ENCODE results near the gene KCTD21.
"Not testable (repeated sequence)": the region's sequence is repeated elsewhere in the genome, so short reads cannot be mapped to it uniquely, and the experiment has no call there.

Gene KCTD21

DNA sequence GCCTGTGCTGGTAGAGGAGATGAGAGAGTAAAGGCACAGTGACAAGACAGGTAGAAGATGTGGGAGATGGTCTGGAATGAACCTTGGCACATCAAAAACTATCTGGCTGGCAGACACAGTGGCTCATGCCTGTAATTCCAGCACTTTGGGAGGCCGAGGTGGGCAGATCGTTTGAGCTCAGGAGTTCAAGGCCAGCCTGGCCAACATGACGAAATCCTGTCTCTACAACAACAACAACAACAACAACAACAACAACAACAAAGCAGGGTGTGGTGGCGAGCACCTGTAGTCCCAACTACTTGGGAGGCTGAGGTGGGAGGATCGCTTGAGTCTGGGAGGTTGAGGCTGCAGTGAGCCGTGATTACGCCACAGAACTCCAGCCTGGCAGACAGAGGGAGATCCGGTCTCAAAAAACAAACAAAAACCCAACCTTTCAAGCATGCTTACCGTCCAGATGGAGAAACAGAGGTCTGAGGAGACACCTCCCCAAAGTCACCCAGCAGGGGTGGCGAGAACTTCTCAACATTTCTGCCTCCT is 11.8 kb downstream of the KCTD21 start:
- Histone ChIP-seq H3K27ac (ENCODE audit: insufficient read depth, low read depth, low read length, poor library complexity, severe bottlenecking) (no peak overlapping the region), H3K9me3 (ENCODE audit: control insufficient read depth, low read length) (no peaks in the 10 kb centered on the region), H3K27me3 (ENCODE audit: control insufficient read depth, insufficient read depth, low read length, poor library complexity, severe bottlenecking) (no peaks in the 10 kb centered on the region), H3K36me3 (ENCODE audit: control insufficient read depth, insufficient read depth, low read length) (no peaks in the 10 kb centered on the region), H3K4me3 (ENCODE audit: insufficient read depth, low read depth, low read length) (no peak overlapping the region), H3K4me1 (ENCODE audit: control insufficient read depth, insufficient read depth, low read length) (no peaks in the 10 kb centered on the region)
- WGBS, 2 experiments, result 90 to 93% methylated on average over 10 of the region's 10 CpGs

DNA sequence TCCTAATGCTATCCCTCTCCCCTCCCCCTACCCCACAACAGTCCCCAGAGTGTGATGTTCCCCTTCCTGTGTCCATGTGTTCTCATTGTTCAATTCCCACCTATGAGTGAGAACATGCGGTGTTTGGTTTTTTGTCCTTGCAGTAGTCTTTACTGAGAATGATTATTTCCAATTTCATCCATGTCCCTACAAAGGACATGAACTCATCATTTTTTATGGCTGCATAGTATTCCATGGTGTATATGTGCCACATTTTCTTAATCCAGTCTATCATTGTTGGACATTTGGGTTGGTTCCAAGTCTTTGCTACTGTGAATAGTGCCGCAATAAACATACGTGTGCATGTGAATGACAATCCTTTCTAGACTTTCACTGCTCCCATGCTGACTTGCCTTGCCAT is 12.6 kb downstream of the KCTD21 start:
- not testable (repeated sequence) for H3K4me3 ChIP-seq (ENCODE audit: insufficient read depth, low read depth, low read length); H3K27ac ChIP-seq (ENCODE audit: insufficient read depth, low read depth, low read length, poor library complexity, severe bottlenecking); H3K9me3 ChIP-seq (ENCODE audit: control insufficient read depth, low read length); H3K4me1 ChIP-seq (ENCODE audit: control insufficient read depth, insufficient read depth, low read length); H3K36me3 ChIP-seq (ENCODE audit: control insufficient read depth, insufficient read depth, low read length); H3K27me3 ChIP-seq (ENCODE audit: control insufficient read depth, insufficient read depth, low read length, poor library complexity, severe bottlenecking)
- 90 to 95% methylated on average over 2 to 3 of the region's 3 CpGs for WGBS, 2 experiments

DNA sequence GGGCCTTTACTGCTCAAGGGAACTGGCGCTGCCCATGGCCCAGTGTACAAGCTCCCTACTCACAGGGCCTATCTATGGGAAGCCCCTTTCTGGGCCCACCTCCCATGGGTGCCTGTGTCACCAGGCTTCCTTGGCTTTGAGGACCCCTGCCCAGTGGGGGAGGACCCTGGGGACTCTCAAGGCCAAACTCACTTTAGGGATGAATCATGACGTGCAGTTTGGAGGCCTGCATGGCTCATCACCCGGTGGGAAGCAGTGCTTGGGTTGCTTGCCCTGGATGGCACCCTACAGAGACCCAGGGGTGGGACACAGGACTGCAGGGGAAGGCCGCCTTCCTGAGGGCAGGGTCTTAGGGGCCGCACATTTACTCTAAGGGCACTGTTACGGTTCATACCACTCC is 16.5 kb downstream of the KCTD21 start:
- Histone ChIP-seq H3K27me3 (ENCODE audit: control insufficient read depth, insufficient read depth, low read length, poor library complexity, severe bottlenecking) (no peaks in the 10 kb centered on the region), H3K27ac (ENCODE audit: insufficient read depth, low read depth, low read length, poor library complexity, severe bottlenecking) (no peak overlapping the region), H3K4me3 (ENCODE audit: insufficient read depth, low read depth, low read length) (no peak overlapping the region), H3K36me3 (ENCODE audit: control insufficient read depth, insufficient read depth, low read length) (no peaks in the 10 kb centered on the region), H3K4me1 (ENCODE audit: control insufficient read depth, insufficient read depth, low read length) (no peaks in the 10 kb centered on the region), H3K9me3 (ENCODE audit: control insufficient read depth, low read length) (no peaks in the 10 kb centered on the region)
- 92 to 95% methylated on average over 6 of the region's 6 CpGs for WGBS, 2 experiments

DNA sequence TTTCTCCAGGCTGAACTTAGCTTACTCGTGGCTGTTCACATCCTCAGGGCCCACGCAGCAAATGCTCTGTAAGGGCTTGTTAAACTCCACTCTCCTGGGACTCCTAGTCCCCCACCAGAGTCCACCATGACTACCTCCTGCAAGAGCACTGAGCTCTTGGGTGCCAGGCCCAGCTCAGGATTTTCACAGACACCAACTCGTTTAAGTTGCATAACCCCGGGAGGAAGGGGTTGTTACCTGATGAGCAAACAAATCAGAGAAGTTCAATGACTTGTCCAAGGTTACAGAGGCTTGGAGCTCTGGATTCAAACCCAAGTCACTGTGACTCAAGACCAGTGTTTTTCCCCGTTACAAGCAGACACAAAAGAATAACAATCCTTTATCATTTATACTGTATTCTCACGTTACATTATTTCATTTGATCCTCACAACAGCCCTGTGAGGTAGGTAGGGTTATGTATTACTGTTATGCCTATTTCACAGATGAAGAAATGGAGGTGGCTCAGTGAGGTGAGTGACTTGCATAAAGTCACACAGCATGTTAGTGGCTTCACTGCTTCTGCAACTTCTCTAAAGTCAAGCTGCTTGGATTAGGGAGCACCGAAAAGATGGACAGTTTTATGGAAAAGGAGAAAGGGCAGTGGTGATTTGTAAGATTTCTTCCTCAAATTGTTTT is 17.4 kb downstream of the KCTD21 start:
- H3K27me3 ChIP-seq (ENCODE audit: control insufficient read depth, insufficient read depth, low read length, poor library complexity, severe bottlenecking), result no peaks in the 10 kb centered on the region
- no peaks in the 10 kb centered on the region for H3K9me3 ChIP-seq (ENCODE audit: control insufficient read depth, low read length)
- 94 to 95% methylated on average over 6 of the region's 7 CpGs for WGBS, 2 experiments
- H3K27ac ChIP-seq (ENCODE audit: insufficient read depth, low read depth, low read length, poor library complexity, severe bottlenecking), result no peak overlapping the region
- no peaks in the 10 kb centered on the region for H3K4me1 ChIP-seq (ENCODE audit: control insufficient read depth, insufficient read depth, low read length)
- no peak overlapping the region for H3K4me3 ChIP-seq (ENCODE audit: insufficient read depth, low read depth, low read length)
- no peaks in the 10 kb centered on the region for H3K36me3 ChIP-seq (ENCODE audit: control insufficient read depth, insufficient read depth, low read length)

DNA sequence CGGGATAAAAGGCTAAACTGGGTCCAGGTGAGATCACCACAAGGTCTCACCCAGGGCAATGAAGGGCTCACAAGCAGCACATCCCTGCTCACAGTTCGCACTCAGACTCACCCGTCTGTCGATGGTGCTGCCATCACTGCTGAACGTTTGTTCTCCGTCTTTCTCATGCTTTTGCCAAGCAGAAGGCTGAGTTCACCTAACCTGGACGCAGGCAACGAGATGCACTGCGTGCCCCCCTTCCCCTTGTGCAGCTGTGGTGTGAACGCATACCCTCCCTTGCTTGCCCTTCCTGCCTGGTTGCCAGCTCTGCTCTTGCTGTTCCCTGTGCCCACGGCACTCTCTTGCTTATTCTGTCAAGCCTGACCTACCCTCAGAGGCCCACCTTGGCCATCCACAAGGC is 18.0 kb downstream of the KCTD21 start:
- Histone ChIP-seq H3K36me3 (ENCODE audit: control insufficient read depth, insufficient read depth, low read length) (no peaks in the 10 kb centered on the region), H3K9me3 (ENCODE audit: control insufficient read depth, low read length) (no peaks in the 10 kb centered on the region)
- 93 to 94% methylated on average over 11 of the region's 11 CpGs for WGBS, 2 experiments

DNA sequence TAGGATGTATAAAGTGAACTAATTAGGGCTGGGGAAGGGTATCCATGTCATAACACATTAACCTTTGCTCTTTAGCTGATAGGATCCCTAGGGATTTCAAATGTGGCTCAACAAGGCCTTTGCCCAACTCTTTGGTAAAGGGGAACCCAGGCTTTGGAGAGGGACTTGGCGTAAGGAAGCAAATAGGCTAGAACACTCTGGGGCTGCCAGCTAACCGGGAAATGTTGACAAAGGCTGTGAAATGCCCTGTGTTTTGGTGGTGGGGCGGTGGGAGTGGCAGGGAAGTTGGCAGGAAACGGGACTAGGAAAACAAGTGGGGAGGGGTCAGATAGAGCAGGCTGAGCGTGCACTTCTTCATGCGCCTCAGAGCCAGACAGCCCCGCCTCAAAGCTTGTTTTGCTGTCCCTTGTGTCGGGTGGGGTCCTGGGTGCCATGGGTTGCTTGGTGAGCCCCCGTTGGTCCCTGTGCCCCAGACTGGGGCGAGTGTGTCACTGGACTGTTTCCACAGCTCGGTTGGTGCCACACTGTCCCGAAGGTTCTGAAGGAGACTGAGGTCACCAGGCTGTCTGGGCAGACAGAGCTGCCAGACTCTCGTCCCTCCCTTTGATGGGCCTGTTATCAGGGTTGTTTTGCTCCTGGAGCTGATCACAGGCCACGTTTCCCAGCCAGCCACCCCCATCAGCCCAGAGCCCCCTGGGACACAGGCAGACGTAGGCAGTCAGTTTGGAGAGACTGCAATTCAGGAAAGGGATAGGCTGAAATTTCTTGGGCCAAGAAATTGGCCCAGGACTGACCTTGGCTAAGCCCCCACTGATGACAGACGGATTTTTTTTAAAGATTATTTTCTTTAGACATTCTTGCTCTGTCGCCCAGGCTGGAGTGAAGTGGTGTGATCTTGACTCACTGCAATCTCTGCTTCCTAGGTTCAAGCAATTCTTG is 19.6 kb downstream of the KCTD21 start:
- Histone ChIP-seq H3K36me3 (ENCODE audit: control insufficient read depth, insufficient read depth, low read length) (no peaks in the 10 kb centered on the region), H3K4me3 (ENCODE audit: insufficient read depth, low read depth, low read length) (no peak overlapping the region), H3K9me3 (ENCODE audit: control insufficient read depth, low read length) (no peaks in the 10 kb centered on the region), H3K27me3 (ENCODE audit: control insufficient read depth, insufficient read depth, low read length, poor library complexity, severe bottlenecking) (no peaks in the 10 kb centered on the region), H3K27ac (ENCODE audit: insufficient read depth, low read depth, low read length, poor library complexity, severe bottlenecking) (no peak overlapping the region), H3K4me1 (ENCODE audit: control insufficient read depth, insufficient read depth, low read length) (no peaks in the 10 kb centered on the region)
- WGBS, 2 experiments, result 89 to 90% methylated on average over 17 of the region's 17 CpGs

More for the DNA sequence above, 18.0 kb downstream of the KCTD21 start:
- Histone ChIP-seq H3K4me1 (ENCODE audit: control insufficient read depth, insufficient read depth, low read length) (no peaks in the 10 kb centered on the region), H3K27ac (ENCODE audit: insufficient read depth, low read depth, low read length, poor library complexity, severe bottlenecking) (no peak overlapping the region), H3K4me3 (ENCODE audit: insufficient read depth, low read depth, low read length) (no peak overlapping the region), H3K27me3 (ENCODE audit: control insufficient read depth, insufficient read depth, low read length, poor library complexity, severe bottlenecking) (no peaks in the 10 kb centered on the region)

DNA sequence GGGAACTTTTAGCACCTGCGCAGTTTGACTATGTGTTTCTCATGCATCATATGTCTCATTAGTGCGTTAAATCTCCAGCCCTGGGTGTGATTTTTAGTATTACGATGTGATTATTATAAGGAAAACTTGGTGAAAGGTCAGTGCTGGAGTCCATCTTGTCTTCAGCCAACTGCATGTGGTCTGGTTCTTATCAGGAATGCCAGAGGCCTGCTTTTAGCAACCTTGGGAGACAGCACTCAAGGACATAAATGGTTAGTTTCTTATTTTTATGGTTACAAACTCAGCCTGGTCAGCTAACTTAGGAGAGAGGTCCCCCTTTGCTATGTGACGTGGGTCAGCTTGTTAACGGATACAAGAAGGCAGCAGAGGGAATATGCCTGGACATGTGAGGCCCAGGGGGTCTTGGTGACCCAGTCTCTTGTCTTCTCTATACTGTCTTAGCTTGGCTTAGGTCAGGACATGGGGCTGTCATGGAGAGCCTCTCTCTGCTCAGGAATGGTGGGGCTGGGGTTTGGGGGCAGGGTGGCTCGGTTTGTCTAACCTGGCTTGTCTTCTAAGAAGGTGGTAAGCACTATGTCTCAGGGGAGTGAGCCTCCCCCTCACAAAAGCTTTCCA is 21.5 kb downstream of the KCTD21 start:
- Histone ChIP-seq H3K36me3 (ENCODE audit: control insufficient read depth, insufficient read depth, low read length) (no peaks in the 10 kb centered on the region), H3K27me3 (ENCODE audit: control insufficient read depth, insufficient read depth, low read length, poor library complexity, severe bottlenecking) (no peaks in the 10 kb centered on the region), H3K27ac (ENCODE audit: insufficient read depth, low read depth, low read length, poor library complexity, severe bottlenecking) (no peak overlapping the region), H3K9me3 (ENCODE audit: control insufficient read depth, low read length) (no peaks in the 10 kb centered on the region), H3K4me1 (ENCODE audit: control insufficient read depth, insufficient read depth, low read length) (no peaks in the 10 kb centered on the region), H3K4me3 (ENCODE audit: insufficient read depth, low read depth, low read length) (no peak overlapping the region)
- 94 to 95% methylated on average over 6 of the region's 6 CpGs for WGBS, 2 experiments

DNA sequence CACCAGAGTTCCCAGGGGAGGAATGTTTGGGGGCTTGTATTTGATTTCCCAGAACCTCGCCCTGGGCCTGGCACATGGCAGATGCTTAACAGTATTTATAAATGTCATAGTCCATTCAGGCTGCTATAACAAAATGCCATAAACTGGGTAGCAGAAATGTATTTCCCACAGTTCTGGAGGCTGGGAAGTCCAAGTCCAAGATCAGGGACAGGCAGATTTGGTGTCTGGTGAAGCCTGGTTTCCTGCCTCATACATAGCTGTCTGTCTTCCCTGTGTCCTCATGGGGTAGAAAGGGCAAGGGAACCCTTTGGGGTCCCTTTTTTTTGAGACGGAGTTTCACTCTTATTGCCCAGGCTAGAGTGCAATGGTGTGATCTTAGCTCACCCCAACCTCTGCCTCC is 24.0 kb downstream of the KCTD21 start:
- no peaks in the 10 kb centered on the region for H3K36me3 ChIP-seq (ENCODE audit: control insufficient read depth, insufficient read depth, low read length)
- WGBS, 2 experiments, result 92 to 93% methylated on average over 1 to 2 of the region's 2 CpGs
- H3K27ac ChIP-seq (ENCODE audit: insufficient read depth, low read depth, low read length, poor library complexity, severe bottlenecking), result no peak overlapping the region

DNA sequence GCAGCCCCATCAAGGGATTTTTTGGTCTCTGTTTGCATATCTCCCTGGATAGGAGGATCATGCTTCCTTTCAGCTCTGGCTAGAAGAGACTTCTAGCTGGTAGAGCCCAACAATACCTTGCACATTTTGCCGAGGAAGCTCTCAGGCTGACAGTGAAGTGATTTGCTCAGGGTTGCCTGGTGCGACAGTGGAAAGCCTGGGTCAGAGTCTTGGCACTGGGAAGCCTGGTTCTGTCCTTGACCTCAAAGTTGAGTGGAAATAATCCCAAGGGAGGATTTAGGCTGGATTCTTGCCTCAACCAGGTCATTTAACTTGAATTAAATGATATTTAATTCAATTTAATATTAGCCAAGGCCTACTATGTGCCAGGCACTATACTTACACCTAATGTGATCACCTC is 24.6 kb downstream of the KCTD21 start:
- H3K27ac ChIP-seq (ENCODE audit: insufficient read depth, low read depth, low read length, poor library complexity, severe bottlenecking), result no peak overlapping the region
- H3K4me1 ChIP-seq (ENCODE audit: control insufficient read depth, insufficient read depth, low read length), result no peaks in the 10 kb centered on the region
- no peaks in the 10 kb centered on the region for H3K27me3 ChIP-seq (ENCODE audit: control insufficient read depth, insufficient read depth, low read length, poor library complexity, severe bottlenecking)
- H3K36me3 ChIP-seq (ENCODE audit: control insufficient read depth, insufficient read depth, low read length), result no peaks in the 10 kb centered on the region
- H3K9me3 ChIP-seq (ENCODE audit: control insufficient read depth, low read length), result no peaks in the 10 kb centered on the region
- WGBS, 2 experiments, result 89 to 93% methylated on average over 2 of the region's 2 CpGs
- no peak overlapping the region for H3K4me3 ChIP-seq (ENCODE audit: insufficient read depth, low read depth, low read length)

More for the DNA sequence above, 24.0 kb downstream of the KCTD21 start:
- H3K4me3 ChIP-seq (ENCODE audit: insufficient read depth, low read depth, low read length), result no peak overlapping the region
- no peaks in the 10 kb centered on the region for H3K27me3 ChIP-seq (ENCODE audit: control insufficient read depth, insufficient read depth, low read length, poor library complexity, severe bottlenecking)
- H3K9me3 ChIP-seq (ENCODE audit: control insufficient read depth, low read length), result no peaks in the 10 kb centered on the region
- no peaks in the 10 kb centered on the region for H3K4me1 ChIP-seq (ENCODE audit: control insufficient read depth, insufficient read depth, low read length)

DNA sequence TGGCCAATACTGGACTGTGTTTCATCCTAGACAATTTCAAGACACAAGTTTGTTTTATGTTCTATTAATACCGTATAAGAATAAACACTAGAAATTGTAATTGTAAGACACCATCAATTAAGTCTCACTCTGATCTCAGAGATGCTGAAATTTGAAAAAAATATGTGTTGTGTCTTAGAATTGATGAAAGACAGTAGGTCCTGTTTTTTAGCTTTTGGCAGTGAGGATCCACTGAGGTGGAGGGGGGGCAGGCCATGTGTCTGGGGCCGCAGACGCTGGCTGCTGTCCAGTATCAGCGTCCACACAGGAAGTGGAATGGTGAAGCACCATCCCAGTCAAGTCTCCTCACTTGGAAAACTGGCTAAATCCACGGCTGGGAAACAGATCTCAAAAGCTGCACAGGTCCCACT is 26.5 kb downstream of the KCTD21 start:
- H3K4me3 ChIP-seq (ENCODE audit: insufficient read depth, low read depth, low read length), result no peak overlapping the region
- H3K27ac ChIP-seq (ENCODE audit: insufficient read depth, low read depth, low read length, poor library complexity, severe bottlenecking), result no peak overlapping the region
- H3K4me1 ChIP-seq (ENCODE audit: control insufficient read depth, insufficient read depth, low read length), result no peaks in the 10 kb centered on the region
- 92 to 95% methylated on average over 4 to 5 of the region's 5 CpGs for WGBS, 2 experiments
- no peaks in the 10 kb centered on the region for H3K9me3 ChIP-seq (ENCODE audit: control insufficient read depth, low read length)
- no peaks in the 10 kb centered on the region for H3K27me3 ChIP-seq (ENCODE audit: control insufficient read depth, insufficient read depth, low read length, poor library complexity, severe bottlenecking)
- H3K36me3 ChIP-seq (ENCODE audit: control insufficient read depth, insufficient read depth, low read length), result no peaks in the 10 kb centered on the region

Measured in ectodermal cell (in vitro differentiated cells).